HT1080 (cell line): ENCODE data around the gene DNAH8. TPM values are rescaled to one million over a fixed set of nuclear protein-coding genes. Genes with fewer than 3 reads are reported as not detected.
"Not testable (repeated sequence)": the region's sequence is repeated elsewhere in the genome, so short reads cannot be mapped to it uniquely, and the experiment has no call there.

Source experiments
- DNase-seq: peaks from one replicate; pipeline ENCODE4 v3.0.0-alpha.2; 2015; ENCODE audit warnings: low read depth
- total RNA-seq: library from RNA; depleted of rRNA; stranded (reverse); fragments of >200 nt; shearing (Covaris generic); gene quantifications from 2 replicates; pipeline ENCODE4 v1.2.3, GENCODE V29; 2014

Gene DNAH8
- total RNA-seq, 1 experiment from 2014 or later = not detected

DNA sequence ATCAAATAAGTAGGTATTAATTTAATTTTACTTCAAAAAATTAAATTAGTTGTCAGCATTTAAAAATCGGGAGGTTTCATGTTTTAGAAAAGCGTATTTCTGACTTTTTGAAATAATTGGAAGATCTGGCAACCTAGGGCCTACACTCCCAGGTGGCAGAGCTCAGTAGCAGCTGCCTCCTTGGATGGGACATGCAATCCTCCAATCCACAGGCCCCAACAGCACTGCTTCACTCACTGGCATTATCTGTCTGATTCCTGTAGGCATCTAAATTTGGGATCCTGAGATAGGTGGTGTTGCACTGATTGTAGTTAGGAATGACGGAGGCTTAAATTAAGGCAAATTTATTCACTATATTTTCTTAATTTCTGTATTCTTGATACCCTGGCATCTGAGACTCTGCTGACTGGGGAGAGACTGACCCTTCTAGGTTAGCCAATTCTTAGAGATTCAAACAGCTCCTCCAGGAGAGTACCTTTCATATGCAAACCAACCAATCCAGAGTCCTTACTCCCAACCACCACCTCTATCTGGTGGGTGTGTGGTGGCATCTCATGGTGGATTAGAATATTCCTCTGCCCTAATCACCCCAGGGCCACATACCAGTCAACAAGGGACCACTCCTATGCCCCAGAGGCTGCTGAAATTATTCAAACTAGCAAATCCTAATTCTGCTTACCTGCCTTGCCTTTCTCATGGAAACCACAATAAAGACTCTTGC is 186.9 kb downstream of the DNAH8 start:
- no peak for DNase-seq

DNA sequence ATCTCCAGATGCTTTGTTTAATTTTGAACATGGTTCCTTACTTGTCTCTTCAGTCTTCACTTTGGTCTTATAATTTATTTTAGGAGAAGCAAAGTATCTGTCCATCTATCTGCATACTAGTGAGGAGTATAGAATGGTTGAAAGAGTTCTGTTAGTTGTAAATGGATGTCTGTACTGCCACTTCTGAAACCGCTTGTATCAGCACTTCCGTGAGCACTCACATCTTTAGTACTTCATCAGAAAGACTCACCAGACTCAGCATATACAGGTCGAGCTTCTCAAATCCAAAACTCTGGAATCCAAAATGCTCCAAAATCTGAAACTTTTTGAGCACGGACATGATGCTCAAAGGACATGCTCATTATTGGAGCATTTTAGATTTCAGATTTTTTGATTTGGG is 191.5 kb downstream of the DNAH8 start:
- DNase-seq = no peak

DNA sequence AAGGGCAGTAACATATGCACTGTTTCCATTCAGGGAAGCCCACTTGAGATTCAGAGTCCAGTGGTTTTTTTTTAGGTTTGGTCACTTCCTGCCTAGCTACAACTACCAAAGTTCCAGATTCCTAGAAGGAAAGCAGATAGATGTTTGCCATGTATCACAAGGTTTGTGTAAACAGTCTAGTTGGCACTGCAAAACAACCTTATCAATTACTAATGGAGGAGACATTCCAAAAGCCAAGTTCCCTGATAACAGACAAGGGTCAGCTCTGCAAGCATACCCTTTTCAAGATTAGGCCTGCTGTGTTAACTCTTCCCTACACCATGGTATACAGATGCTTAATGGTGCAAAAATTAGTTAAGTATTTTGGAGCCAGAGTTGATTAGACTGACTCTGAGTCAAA is 192.2 kb downstream of the DNAH8 start:
- DNase-seq = no peak

DNA sequence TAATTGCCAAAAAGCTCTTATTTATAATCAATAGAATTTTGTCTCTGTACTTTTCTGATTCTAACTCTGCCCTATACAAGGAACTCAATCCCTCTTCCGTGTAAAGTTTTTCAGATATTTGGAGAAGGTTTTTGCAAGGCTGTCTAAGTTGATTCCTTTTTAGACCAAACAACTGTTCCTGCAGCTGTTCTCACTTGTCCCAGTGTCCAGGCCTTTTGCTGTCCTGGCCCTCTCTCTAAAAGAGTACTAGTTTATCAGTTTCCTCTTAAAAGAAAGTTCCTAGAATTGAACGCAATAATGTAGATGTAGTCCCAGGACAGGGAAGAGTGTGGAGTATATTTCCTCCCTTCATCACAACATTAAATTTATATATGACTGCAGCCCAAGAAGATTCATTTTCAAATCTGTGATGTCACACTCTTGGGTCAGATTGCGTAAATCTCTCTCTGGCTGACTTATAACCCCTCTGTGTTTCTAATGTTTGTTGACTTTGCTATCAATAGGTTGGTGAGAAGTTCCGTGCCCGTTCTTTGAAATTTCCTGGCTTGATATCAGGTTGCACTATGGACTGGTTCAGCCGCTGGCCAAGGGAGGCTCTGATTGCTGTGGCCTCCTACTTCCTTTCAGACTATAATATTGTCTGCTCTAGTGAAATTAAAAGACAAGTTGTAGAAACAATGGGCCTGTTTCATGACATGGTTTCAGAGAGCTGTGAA is 194.1 kb downstream of the DNAH8 start:
- DNase-seq = no peak

DNA sequence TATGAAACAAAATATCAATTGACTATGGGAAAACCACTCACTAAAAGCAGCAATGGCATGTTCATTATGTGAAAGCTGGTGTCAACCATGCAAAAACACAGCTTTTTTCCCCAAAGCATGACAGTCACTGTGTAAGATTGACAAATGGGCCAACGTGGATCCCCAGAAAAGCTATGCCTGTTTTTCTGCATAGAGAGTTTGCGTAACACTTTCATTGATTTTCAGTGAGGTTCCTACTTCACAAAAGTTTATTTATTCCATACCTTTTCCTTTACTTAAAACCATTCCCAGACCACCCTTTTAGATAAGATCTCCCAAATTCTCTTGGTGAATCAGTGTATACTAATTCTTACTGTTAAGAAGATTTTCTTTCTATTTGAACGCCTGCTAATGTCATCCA is 195.1 kb downstream of the DNAH8 start:
- DNase-seq = no peak

DNA sequence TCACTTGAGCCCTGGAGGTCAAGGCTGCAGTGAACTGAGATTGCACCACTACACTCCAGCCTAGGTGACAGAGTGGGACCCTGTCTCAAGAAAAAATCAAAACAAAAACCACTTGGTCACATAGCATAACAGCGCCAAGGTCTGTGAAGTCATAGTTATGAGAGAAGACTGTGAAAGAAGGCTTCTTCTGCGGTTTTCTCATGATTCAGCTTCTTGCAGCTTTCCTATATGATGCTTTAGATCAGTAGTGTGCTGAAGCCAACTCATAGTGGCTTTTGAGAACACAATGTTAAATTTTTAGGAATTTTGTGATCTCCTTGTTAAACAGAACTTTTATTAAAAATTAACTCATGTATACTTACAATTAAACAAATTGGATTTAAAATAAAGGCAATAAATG is 197.3 kb downstream of the DNAH8 start:
- no peak for DNase-seq

DNA sequence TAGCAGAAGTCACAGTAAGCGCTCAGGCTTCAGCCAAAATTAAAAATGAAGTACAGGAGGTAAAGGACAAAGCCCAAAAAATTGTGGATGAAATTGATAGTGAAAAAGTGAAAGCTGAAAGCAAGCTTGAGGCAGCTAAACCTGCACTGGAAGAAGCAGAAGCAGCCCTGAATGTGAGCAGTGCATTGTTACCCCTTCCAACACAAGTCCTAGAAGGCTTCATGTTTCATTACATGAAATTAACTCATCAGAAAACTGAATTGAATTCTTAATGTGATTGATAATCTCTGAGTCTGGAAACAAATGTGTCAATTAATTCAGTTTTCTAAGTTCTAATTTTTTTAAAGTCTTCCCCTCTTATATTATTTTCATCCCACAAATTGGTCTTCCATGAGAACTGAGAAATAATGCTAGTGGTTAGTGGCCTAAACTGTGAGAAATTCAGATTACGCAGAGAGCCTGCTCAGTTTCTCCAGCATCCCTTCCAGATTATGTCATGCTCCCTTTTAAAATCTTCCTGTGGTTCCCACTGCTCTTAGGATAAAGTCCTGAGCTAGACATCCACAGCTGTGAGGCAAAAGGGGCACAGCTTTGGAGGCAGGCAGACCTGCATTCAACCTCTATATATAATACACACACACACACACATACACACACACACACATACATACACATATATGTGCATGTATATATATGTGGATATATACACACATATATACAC is 200.3 kb downstream of the DNAH8 start:
- DNase-seq = no peak

DNA sequence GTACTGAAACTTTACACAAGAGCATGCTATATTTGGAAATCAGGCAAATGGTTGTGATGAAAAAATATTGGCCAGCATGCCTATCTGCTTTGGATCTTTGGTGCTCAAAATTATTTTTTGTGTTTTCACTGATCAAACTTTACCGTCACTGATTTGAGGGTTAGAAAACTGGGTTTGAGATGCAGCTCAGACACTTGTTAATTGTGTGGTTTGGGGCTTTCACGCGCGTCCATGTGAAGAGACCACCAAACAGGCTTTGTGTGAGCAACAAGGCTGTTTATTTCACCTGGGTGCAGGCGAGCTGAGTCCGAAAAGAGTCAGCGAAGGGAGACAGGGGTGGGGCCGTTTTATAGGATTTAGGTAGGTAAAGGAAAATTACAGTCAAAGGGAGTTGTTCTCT is 206.4 kb downstream of the DNAH8 start:
- DNase-seq = not testable (repeated sequence)

DNA sequence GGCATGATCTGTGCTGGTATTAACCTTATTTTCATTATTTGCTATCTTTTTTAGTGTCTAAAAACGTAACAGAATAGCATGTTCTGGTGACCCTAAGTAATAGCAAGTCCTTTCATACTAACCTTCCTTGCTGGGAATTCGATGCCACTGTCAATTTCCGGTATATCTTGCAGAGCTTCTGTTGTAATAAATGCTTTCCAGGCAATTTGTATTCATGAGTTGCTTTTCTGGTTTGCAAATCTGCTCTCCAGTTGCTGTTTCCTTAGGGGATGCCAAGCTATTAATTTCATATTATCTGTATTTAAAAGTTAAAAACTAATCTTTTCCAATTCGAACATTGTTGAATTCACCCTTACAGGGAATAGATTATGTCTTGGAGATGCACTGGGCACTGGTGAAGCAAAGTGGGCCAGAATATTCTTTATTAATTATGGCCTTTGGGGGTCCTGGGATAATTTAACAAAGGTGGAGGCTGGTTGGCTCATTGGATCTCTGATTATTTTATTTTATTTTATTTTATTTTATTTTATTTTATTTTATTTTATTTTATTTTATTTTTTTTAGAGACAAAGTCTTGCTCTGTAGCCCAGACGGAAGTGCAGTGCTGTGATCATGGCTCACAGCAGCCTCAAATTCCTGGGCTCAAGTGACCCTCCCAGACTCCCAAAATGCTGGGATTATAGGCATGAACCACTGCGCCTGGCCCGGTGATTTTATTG is 209.8 kb downstream of the DNAH8 start:
- no peak for DNase-seq

DNA sequence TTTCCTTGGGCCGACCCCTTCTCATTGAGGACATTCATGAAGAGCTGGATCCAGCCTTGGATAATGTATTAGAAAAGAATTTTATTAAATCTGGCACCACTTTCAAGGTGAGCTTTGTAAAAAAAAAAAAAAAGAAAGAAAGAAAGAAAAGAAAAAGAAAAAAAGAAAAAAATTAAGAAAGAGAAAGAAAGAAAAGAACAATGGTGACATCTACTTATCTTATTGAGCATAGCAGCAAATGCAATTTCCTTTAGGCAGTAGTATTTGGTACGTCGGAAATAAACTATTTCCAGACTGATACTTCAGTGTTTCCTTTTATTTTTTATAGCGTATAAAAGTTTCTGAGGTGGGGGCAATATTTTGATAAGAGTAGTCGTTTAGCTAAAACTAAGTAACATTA is 214.4 kb downstream of the DNAH8 start:
- no peak for DNase-seq

DNA sequence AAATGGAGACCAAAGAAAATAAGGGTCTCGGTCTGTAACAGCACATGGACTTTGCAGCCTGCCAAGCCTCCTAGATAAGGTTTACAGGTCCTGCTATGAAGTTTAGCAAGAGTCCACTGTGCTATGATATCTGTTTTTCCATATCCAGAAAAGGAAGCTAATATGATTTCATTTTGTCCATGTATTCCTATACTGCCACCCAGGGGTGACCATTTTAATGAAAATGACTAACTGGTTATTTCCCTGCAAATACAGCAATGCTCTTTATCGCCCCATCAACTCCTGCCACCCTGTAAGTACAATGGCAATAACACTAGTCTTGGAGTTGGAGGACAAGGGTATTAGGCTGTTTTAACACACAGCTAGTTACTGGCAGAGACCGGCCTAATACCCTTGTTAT is 218.3 kb downstream of the DNAH8 start:
- peak; percentile 32 for DNase-seq

DNA sequence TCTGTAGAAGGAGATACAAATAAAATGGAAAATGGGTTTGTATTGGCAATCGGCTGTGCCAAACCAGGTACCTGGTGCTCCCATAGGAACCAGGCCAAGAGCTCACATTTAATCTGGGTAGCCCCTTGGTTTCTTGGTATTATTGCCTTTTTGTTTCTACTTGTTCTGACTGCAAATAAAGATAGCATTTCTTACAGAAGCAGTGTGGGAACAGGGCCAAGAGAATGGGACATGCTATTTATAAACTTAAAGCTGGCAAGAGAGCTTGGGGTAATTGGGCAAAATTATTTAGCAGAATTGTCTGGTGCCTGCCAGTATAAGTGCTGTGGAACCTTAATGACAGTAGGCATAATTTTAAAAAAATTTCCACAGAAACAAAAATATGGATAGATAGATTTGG is 219.9 kb downstream of the DNAH8 start:
- DNase-seq = no peak

DNA sequence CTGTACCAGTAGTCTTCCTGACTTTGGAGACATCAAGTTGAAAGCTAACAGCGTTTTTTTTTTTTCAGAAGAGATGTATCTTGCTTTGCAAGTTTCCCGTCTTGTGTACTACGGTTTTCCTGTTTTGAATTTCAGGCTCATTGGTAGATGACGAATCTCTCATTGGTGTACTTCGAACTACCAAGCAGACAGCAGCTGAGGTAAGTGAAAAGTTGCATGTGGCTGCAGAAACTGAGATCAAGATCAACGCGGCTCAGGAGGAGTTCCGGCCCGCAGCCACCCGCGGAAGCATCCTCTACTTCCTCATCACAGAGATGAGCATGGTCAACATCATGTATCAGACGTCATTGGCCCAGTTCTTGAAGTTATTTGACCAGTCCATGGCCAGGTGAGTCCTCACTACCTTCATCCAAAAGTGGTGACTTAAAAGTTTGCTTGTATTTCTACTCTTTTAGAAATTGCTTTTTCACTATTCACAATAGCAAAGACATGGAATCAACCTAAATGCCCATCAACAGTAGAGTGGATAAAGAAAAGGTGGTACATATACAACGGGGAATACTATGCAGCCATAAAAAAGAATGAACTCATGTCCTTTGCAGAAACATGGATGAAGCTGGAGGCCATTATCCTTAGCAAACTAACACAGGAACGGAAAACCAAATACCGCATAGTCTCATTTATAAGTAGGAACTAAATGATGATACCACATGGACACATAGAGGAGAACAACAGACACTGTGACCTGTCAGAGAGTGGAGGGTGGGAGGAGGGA is 222.9 kb downstream of the DNAH8 start:
- DNase-seq = no peak

DNA sequence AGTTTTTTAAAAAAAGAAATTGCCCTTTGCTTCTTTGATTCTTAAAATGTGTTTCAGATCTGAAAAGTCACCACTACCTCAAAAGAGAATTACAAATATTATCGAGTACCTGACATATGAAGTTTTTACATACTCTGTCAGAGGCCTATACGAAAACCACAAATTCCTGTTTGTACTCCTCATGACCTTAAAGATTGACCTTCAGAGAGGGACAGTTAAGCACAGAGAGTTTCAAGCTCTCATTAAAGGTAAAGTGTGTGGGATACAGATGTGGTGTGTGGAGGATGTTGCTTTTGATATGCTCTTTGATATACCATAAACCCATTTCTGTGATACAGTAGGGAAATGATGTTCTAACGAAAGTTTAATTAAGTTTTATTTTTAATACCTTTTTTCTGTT is 223.6 kb downstream of the DNAH8 start:
- no peak for DNase-seq

DNA sequence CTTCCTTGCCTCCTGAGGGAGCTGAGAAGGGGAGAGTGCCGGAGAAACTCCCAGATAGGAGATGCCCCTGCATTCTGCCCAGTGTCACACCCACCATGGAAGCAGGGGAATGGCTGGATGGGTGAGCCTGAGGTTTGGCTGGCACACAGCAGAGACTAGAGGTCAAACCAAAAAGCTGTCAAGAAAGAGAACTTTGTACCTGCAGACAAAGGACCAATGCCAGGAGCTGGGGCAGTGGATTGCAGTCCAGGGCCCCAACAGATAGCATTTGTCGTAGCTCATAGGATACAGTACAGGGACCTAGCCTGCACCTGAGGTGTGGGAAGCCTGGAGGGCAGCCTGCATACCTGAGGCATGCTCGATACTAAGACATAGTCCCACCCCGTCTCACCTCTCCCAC is 227.3 kb downstream of the DNAH8 start:
- DNase-seq = no peak

DNA sequence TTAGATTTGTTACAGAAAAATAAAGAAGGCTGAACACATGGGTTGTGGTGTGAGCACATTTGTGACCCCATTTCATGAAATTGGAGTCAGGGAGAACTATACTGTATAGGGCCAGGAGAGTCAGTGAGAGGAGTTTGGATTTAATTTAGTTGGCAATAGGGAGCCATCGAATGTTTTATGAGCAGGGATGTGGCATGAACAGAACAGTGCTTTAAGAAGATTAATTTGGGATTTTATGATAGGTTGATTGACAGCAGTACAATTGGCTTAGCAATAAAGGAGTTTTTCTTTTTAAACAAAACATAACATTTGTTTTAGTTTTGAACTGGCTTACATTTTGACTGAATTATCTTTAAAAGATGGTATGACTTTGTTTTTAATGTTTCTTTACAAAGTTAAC is 227.9 kb downstream of the DNAH8 start:
- no peak for DNase-seq

DNA sequence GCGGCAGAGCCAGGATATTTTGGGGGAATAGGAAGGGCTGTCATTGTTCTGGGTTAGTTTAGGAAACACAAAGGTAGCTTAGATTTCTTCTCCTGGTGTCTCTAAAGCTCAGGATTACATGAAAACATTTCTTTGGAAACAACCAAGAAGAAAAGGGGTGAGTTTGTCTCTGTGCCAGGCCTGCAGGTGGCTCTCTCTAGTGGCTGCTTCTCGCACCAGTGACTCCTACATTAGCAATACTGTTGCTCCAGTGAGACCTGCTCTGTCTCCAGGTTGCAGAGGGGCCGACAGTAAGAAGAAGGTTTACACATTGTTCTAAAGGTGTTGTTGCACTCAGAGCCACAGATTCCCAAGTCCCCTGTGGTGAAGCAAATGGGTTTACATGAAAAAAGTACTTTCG is 228.9 kb downstream of the DNAH8 start:
- no peak for DNase-seq

DNA sequence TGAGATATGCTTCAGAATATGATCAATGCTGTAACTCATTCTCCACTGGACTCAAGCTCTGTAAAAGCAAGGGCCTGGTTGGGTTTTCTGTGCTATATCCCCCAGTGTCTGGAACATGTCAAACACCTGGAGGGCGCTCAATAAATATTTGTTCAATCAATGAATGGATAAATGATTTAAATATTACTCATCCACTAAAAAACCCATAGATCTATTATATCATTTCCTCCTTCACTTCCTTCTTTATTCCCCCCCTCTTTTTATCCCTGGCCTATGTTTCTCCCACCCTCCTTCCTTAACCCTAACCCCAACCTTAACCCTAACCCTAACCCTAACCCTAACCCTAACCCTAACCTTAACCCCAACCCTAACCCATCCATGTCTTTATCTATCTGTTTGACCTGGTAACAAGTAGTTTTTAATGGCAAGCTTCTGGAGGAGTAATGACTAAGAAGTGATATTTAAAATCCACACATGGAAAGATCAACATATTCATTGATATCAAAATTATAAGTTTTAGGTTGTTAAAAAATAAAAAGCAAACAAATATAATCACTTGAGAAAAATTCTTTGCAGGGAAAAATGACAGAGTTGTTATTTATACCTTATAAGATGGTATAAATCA is 229.7 kb downstream of the DNAH8 start:
- no peak for DNase-seq

DNA sequence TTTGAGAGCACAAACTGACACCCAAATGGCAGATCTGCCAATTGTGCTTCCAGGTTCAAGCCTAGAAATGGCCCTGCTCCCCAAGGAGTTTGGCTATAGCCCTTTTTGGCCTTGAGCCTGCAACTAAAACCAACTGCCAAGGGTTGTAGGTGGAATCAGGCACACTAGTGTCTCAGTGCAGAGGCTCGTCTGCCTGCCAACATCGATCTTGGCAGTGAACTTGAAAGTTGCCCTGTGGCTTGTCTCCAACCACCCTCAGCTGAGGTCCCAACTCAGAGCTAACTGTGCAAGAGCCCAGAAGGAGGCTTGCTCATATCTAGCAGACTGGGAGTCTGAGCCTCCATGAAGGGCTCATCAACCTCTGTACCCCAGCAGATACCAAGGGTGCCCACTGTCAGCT is 240.8 kb downstream of the DNAH8 start:
- DNase-seq = no peak

DNA sequence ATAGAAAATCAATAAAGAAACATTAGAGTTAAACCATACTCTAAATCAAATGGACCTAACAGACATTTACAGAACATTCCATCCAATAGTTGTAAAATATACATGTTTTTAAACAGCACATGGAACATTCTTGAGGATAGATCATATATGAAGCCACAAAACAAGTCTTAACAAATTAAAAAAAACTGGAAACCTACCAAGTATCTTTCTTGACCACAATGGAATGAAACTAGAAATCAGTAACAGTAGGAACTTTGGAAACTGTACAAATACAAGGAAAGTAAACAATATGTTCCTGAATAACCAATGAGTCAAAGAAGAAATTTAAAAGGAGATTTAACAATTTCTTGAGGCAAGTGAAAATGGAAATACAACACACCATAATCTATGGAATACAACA is 242.3 kb downstream of the DNAH8 start:
- DNase-seq = no peak

DNA sequence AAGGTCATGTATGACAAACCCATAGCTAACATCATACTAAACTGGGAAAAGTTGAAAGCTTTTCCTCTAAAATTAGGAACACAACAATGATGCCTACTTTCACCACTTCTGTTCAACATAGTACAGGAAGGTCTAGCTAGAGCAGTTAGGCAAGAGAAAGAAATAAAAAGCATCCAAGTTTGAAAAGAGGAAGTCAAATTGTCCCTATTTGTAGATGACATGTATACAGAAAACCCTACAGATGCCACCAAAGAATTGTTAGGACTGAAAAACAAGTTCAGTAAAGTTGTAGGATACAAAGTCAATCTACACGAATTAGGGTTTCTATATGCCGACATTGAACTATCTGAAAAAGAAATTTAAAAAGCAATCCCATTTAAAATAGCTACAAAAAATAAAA is 244.0 kb downstream of the DNAH8 start:
- no peak for DNase-seq
